ENCODE measurements around the gene NMNAT2.

- no peak for TF ChIP-seq BACH1 (IDR thresholded peaks at IDR 0.05; ENCODE audit: borderline replicate concordance)
- no peak for TF ChIP-seq CTCF (IDR thresholded peaks at IDR 0.05 in 2 of 3, conservative IDR thresholded peaks at IDR 0.05 in 1 of 3; ENCODE audit: control insufficient read depth in 2 of 3, extremely low read depth in 1 of 3, insufficient read depth in 1 of 3, low read depth in 3 of 3, low read length in 3 of 3)
- TF ChIP-seq POLR2A (IDR thresholded peaks at IDR 0.05; ENCODE audit: low read depth, low read length) = no peak
- no peak for TF ChIP-seq EZH2 (IDR thresholded peaks at IDR 0.05; ENCODE audit: borderline replicate concordance, control insufficient read depth, low read depth, low read length)
- no peak for TF ChIP-seq REST (IDR thresholded peaks at IDR 0.05; ENCODE audit: low read depth, low read length)
- TF ChIP-seq ESRRA (IDR thresholded peaks at IDR 0.05; ENCODE audit: low read length) = no peak
- no peak for TF ChIP-seq RAD51 (IDR thresholded peaks at IDR 0.05)
- no peak for TF ChIP-seq RAD21 (IDR thresholded peaks at IDR 0.05; ENCODE audit: insufficient read depth, low read depth, low read length)
These were observed 134.9 kb downstream of the NMNAT2 start for GRCh38 chr1:183283286-183283685.

All from GM12878 (cell line).